ENCODE measurements around the gene ANKDD1B. TPM values are rescaled to one million over a fixed set of nuclear protein-coding genes. Genes with fewer than 3 reads are reported as not detected.

Gene ANKDD1B
- total and polyA plus RNA-seq, 2 of the 13 experiments (the other 11 are each of a cell fraction or from before 2014, with no cell fraction given): 0.12 to 0.27 TPM

DNA sequence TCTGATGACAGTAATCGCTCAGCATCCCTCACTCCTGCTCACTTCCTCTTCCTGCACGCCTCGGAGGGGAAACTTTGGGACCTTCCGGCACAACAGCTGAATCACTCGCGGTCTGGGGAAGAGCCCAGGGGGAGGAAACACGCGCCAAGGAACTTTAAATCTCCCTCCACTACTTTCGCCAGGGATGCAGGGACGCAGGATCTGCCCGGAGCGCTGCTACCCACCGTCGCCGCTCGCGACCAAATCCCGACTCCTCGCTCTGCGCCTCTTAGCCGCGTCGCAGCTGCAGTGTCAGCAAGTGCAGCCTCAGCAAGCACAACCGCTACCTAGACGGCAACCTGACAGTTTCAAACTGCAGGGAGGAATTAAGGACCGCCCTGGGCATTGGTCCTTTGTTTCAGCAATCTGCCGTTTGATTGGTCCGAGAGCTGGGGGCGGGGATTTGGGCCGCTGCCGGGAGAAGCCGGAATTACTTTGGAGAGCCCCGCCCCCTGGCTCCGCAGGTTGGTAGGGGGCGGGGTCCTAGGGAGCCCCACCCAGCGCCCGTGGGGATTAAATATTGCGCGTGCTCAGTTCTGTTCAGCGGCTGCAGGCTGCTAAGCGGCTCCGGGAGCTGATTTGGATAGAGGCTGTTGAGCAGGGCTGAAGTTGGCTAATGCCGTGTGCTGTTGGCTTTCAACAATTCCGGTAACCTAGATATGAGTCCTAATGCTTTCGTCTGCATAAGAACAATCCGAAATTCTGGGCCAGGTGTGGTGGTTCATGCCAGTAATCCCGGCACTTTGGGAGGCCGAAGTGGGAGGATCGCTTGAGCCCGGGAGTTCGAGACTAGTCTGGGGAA, 106.0 kb downstream of the ANKDD1B start, which contains the start of gene POC5 (continued):
- TF ChIP-seq, protein P1, sequence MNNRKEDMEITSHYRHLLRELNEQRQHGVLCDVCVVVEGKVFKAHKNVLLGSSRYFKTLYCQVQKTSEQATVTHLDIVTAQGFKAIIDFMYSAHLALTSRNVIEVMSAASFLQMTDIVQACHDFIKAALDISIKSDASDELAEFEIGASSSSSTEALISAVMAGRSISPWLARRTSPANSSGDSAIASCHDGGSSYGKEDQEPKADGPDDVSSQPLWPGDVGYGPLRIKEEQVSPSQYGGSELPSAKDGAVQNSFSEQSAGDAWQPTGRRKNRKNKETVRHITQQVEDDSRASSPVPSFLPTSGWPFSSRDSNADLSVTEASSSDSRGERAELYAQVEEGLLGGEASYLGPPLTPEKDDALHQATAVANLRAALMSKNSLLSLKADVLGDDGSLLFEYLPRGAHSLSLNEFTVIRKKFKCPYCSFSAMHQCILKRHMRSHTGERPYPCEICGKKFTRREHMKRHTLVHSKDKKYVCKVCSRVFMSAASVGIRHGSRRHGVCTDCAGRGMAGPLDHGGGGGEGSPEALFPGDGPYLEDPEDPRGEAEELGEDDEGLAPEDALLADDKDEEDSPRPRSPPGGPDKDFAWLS (CRISPR knock-in tag; IDR thresholded peaks at IDR 0.05; ENCODE audit: borderline replicate concordance): no peak
- TF ChIP-seq BRCA1 (CRISPR knock-in tag; IDR thresholded peaks at IDR 0.05) (0 out of 2 replicates have a peak, but pooled peaks have one; percentile 36), HMGXB4 (CRISPR knock-in tag; IDR thresholded peaks at IDR 0.05; ENCODE audit: borderline replicate concordance in 1 of 2, low read depth in 1 of 2) (peak in 1 of 2 experiments; percentile 60; a peak in 1 of 4 replicates), GATAD1 (CRISPR knock-in tag; IDR thresholded peaks at IDR 0.05) (peak; percentile 93), ZNF264 (CRISPR knock-in tag; IDR thresholded peaks at IDR 0.05) (peak; percentile 17; the same call in 1 of the 2 replicates), CHD2 (IDR thresholded peaks at IDR 0.05; ENCODE audit: low read depth, low read length) (peak; percentile 56; the same call in 1 of the 2 replicates), HDAC1 (CRISPR knock-in tag; IDR thresholded peaks at IDR 0.05) (peak; percentile 82; the same call in 1 of the 2 replicates), KDM5A (IDR thresholded peaks at IDR 0.05; ENCODE audit: borderline replicate concordance, low read length) (peak; percentile 94), PPARG (CRISPR knock-in tag; conservative IDR thresholded peaks at IDR 0.05) (no peak), BCL3 (CRISPR knock-in tag; IDR thresholded peaks at IDR 0.05) (no peak), ETV5 (CRISPR knock-in tag; IDR thresholded peaks at IDR 0.05; ENCODE audit: borderline replicate concordance) (peak; percentile 33; the same call in 1 of the 2 replicates), MBNL3 (CRISPR knock-in tag; conservative IDR thresholded peaks at IDR 0.05) (no peak), ZNF678 (CRISPR knock-in tag; IDR thresholded peaks at IDR 0.05) (no peak), ZMYM2 (CRISPR knock-in tag; IDR thresholded peaks at IDR 0.05) (0 out of 2 replicates have a peak, but pooled peaks have one; percentile 69), NAIF1 (CRISPR knock-in tag; IDR thresholded peaks at IDR 0.05; ENCODE audit: borderline replicate concordance) (no peak), ZNF12 (CRISPR knock-in tag; IDR thresholded peaks at IDR 0.05) (no peak), TCF7L2 (IDR thresholded peaks at IDR 0.05; ENCODE audit: low read depth, low read length) (no peak), ZNF883 (CRISPR knock-in tag; IDR thresholded peaks at IDR 0.05; ENCODE audit: not compliant biosample characterization) (no peak), ZNF557 (CRISPR knock-in tag; IDR thresholded peaks at IDR 0.05) (no peak), RNF2 (conservative IDR thresholded peaks at IDR 0.05; ENCODE audit: low read depth) (no peak)
- TF ChIP-seq, protein P2, sequence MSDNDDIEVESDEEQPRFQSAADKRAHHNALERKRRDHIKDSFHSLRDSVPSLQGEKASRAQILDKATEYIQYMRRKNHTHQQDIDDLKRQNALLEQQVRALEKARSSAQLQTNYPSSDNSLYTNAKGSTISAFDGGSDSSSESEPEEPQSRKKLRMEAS (IDR thresholded peaks at IDR 0.05): peak; percentile 80
- TF ChIP-seq, protein P3, sequence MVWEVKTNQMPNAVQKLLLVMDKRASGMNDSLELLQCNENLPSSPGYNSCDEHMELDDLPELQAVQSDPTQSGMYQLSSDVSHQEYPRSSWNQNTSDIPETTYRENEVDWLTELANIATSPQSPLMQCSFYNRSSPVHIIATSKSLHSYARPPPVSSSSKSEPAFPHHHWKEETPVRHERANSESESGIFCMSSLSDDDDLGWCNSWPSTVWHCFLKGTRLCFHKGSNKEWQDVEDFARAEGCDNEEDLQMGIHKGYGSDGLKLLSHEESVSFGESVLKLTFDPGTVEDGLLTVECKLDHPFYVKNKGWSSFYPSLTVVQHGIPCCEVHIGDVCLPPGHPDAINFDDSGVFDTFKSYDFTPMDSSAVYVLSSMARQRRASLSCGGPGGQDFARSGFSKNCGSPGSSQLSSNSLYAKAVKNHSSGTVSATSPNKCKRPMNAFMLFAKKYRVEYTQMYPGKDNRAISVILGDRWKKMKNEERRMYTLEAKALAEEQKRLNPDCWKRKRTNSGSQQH (CRISPR knock-in tag; IDR thresholded peaks at IDR 0.05; ENCODE audit: low read depth): peak; percentile 19; the same call in 1 of the 2 replicates
- TF ChIP-seq, protein P4, sequence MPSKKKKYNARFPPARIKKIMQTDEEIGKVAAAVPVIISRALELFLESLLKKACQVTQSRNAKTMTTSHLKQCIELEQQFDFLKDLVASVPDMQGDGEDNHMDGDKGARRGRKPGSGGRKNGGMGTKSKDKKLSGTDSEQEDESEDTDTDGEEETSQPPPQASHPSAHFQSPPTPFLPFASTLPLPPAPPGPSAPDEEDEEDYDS (CRISPR knock-in tag; IDR thresholded peaks at IDR 0.05): peak; percentile 80
